ES-I3 (cell line): Measurements from ENCODE around the gene C6orf52.

ENCODE experiments used
- H3K36me3 ChIP-seq: 2 replicates; pipeline ENCODE4 v1.6.1; 2013; ENCODE audit warnings: mild to moderate bottlenecking, low read length, control low read depth, moderate library complexity; ENCODE audit not compliant: insufficient read depth
- H3K4me1 ChIP-seq: 2 replicates; pipeline ENCODE4 v1.6.1; 2013; ENCODE audit warnings: mild to moderate bottlenecking, control low read depth, low read length; ENCODE audit not compliant: insufficient read depth
- H3K9ac ChIP-seq: 2 replicates; pipeline ENCODE4 v1.6.1; 2013; ENCODE audit warnings: low read depth, mild to moderate bottlenecking, low read length, moderate library complexity
- H3K9me3 ChIP-seq: 2 replicates; pipeline ENCODE4 v1.6.1; 2013; ENCODE audit warnings: mild to moderate bottlenecking, low read length, moderate library complexity; ENCODE audit not compliant: control insufficient read depth, insufficient read depth

Gene C6orf52

DNA sequence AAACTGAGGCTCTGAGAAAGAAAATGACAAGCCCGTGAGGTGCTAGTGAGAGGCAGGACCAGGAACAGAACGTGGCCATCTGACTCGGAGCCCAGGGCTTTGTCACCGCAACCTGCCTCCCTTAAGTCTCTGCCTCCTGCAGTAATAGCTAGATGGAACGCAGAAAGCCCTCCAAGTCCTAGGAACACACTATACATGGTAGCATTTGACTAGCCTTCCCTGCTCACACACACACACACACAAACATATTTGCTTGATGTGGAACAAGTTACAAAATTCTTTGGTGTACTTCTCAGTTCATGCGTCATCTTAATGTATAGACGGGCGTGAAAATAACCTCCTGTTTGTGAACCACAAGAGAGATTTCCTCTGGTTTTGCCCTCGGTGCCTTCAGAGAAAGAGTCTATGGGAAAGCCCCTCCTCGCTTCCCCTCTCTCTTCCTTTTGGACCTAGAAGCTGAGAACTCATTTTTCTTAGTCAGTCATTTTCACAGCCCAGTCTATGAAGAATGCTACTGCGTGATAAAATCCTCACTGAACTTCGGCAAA, 38.8 kb downstream of the C6orf52 start:
- Histone ChIP-seq H3K9me3 (no peaks in the 10 kb centered on the region), H3K9ac (no peak overlapping the region), H3K36me3 (no peaks in the 10 kb centered on the region), H3K4me1 (no peaks in the 10 kb centered on the region)

DNA sequence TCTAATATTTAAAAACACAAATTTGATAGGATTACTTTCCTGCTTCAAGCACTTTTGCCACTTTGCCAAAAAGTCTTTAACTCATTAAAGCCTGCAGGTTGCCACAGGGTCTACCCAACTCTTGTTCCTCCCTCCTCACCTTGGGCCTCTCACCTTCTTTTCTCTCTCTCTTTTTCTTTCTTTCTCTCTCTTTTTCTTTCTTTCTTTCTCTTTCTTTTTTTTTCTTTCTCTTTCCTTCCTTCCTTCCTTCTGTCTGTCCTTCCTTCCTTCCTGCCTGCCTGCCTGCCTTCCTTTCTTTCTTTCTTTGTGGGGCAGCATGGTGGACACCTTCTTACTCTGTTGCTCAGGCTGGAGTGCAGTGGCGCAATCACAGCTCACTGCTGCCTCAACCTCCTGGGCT, 50.2 kb downstream of the C6orf52 start:
- Histone ChIP-seq H3K9ac (no peak overlapping the region), H3K36me3 (no peaks in the 10 kb centered on the region), H3K4me1 (peaks cover 8% of the 10 kb centered on the region; the same call in 1 of the 2 replicates), H3K9me3 (no peaks in the 10 kb centered on the region)

DNA sequence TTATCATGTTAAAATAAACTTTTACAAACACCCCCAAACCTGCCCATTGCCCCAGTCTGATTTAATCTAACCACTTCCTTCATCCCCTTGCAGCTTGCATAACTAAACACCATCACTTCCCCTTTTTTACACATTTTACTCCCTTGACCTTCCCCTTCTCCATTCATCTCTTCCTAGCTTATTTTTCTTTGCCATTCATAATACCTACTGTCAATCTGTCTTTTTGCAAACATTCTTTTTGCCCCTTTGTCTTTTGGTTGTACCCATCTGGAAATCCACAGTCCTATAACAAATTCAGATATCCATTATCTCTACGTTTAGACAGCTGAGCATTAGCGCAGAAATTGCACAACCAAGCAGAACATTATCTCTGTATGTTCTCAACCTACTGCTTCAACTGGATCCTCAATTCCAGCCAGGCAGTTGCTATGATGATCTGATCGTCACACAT, 51.2 kb downstream of the C6orf52 start:
- Histone ChIP-seq H3K9ac (no peak overlapping the region), H3K9me3 (no peaks in the 10 kb centered on the region; the same call in 1 of the 2 replicates), H3K36me3 (no peaks in the 10 kb centered on the region), H3K4me1 (peaks cover 8% of the 10 kb centered on the region)

DNA sequence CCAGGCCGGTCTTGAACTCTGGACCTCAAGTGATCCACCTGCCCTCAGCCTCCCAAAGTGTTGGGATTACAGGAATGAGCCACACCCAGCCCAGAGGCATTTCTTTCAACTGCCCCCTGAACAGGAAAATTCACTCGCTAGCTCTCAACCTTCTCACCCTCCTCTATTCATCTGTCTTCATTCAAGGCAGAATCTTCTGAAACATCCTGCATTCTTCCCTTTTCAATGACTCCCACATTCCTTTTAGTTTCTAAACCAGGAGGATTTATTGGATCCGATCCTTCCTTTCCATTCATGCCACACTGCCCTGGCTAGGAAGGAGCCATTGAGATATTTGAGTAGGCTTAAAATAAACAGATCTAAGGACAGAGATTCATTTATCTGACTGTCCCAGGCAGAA, 52.9 kb downstream of the C6orf52 start:
- Histone ChIP-seq H3K4me1 (peaks cover 8% of the 10 kb centered on the region), H3K9me3 (peaks cover 4% of the 10 kb centered on the region), H3K9ac (no peak overlapping the region), H3K36me3 (no peaks in the 10 kb centered on the region)

DNA sequence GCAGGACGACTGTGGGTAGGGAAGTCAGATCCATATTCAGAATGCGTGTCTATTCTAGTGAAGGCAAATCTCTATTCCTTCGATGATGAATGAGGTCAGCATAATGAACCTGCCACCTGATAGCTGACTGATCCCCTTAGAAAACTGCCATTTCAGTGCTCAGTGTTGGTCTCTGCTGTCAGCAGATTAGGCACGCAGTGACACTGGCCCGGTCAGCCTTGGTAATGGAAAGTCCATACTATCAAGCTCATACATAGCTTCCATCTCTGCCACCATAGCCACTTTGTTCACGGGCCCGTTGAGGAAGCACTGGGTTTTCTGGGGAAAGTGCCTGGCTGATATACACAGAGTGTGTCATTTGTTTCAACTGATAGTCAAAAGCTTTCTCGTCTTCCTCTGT, 54.0 kb downstream of the C6orf52 start:
- no peak overlapping the region for H3K9ac ChIP-seq
- no peaks in the 10 kb centered on the region for H3K36me3 ChIP-seq
- peaks cover 4% of the 10 kb centered on the region for H3K9me3 ChIP-seq
- peaks cover 8% of the 10 kb centered on the region for H3K4me1 ChIP-seq

DNA sequence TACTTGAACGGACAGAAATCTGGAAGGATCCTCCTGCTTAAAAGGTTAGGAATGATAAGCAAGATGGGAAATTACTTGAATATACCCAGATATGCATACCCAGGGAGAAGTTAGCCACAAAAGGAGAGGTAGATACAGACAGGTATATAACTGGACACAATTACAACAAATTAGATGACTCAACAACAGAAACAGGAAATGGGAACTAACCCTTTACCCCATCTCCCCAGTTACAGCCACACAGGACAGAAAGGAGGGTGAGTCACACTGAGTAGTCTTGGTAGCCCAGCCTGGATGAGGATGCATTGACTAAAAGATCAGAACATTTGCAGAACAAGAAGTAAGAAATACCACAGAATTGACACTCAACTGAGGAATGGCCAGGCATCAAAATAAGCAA, 61.2 kb downstream of the C6orf52 start:
- Histone ChIP-seq H3K36me3 (no peaks in the 10 kb centered on the region), H3K9me3 (peaks cover 4% of the 10 kb centered on the region), H3K9ac (no peak overlapping the region), H3K4me1 (peaks cover 10% of the 10 kb centered on the region)

DNA sequence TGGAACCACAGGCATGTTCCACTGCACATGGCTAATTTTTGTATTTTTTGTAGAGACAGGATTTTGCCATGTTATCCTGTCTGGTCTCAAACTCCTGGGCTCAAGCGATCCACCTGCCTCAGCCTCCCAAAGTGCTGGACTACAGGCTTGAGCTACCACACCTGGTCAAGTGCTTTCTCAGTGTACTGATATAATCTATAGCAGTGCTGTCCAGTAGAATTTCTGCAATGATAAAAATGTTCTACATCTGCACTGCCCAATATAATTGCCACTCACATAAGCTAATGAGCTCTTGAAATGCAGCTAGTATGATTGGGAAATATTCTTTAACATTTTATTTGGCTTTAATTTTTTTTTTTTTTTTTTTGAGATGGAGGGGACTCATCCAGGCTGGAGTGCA, 64.2 kb downstream of the C6orf52 start:
- H3K9ac ChIP-seq: no peak overlapping the region
- peaks cover 4% of the 10 kb centered on the region; the same call in 1 of the 2 replicates for H3K36me3 ChIP-seq
- peaks cover 10% of the 10 kb centered on the region for H3K4me1 ChIP-seq
- H3K9me3 ChIP-seq: no peaks in the 10 kb centered on the region

DNA sequence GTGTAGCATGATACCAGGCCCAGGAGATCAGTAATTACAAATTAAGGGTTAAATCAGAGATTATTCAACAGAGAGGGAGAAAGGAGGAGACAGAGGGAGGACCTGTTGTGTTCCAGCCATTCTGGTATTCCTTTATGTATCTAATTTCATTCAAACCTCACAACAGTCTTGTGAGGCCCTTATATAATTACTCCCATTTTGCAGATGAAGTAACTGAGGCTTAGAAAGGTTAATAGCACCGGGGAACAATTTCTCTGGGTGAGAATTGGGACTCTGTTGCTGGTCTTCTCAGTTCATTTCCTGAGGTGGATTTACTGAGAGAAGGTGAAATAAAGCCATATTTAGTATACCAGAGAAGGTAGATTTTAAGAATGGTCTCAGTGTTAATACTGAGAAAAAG, 66.6 kb downstream of the C6orf52 start:
- Histone ChIP-seq H3K9me3 (no peaks in the 10 kb centered on the region), H3K36me3 (peaks cover 11% of the 10 kb centered on the region), H3K4me1 (no peaks in the 10 kb centered on the region), H3K9ac (no peak overlapping the region)

DNA sequence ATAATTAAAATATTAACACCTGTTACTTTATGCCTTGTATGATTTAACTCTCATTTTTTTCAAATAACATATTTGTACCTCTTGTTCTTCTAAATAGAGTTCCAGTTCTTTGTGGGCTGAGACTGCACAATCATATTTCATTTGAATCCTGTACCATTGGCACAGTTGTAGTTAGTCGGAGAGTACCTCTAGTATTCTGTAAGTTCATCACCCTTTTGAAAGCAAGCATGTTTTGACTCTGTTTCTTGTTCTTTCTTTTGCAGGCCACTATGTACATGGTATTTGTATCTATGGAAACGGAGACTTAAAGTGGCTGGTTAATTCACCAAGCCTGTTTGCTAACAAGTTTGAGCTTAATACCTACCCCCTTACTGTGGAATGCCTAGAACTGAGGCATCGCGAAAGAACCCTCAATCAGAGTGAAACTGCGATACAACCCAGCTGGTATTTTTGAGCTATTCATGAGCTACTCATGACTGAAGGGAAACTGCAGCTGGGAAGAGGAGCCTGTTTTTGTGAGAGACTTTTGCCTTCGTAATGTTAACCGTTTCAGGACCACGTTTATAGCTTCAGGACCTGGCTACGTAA, 68.2 kb downstream of the C6orf52 start:
- Histone ChIP-seq H3K9ac (no peak overlapping the region), H3K4me1 (no peaks in the 10 kb centered on the region), H3K36me3 (peaks cover 23% of the 10 kb centered on the region), H3K9me3 (no peaks in the 10 kb centered on the region)

DNA sequence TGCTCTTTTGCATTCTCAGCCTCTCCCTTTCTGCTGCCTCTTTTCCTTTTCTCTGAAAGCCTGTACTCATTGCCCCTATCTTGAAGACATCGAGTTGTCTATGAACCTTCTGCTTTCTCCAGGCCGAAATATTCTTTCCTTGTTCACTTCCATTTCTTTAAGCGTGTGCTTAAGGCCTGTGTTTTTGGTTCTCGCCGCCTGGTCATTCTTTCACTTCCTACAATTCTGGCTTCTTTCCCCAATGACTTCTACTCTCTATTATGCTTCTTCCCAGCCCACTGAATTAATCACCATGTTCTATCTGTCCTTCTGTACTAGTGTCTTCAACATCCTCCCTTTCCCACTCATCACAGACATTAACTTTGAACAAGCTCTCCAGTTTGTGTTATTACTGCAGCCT, 69.6 kb downstream of the C6orf52 start:
- no peak overlapping the region for H3K9ac ChIP-seq
- H3K4me1 ChIP-seq: no peaks in the 10 kb centered on the region; the same call in 1 of the 2 replicates
- H3K9me3 ChIP-seq: no peaks in the 10 kb centered on the region
- peaks cover 29% of the 10 kb centered on the region for H3K36me3 ChIP-seq

DNA sequence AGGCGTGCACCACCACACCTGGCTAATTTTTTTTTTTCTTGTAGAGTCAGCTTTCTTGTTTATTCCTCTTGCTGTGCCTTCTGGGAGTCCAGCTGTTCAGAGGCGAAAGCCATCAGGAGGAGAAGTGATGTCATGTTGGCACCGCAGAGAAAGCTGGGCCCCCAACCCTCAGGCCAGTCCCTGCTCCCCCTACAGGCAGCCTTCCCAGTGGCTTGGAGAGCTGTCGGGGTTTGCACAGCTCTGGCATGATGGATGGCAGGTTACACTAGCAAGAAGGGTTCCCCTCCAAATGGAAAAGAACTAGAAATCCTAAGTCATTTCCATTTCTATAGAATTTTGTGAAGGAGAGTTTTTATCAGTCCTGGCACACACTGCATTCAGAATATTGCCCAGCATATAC, 72.6 kb downstream of the C6orf52 start:
- H3K9me3 ChIP-seq: no peaks in the 10 kb centered on the region
- H3K36me3 ChIP-seq: peaks cover 26% of the 10 kb centered on the region
- no peaks in the 10 kb centered on the region; the same call in 1 of the 2 replicates for H3K4me1 ChIP-seq
- no peak overlapping the region for H3K9ac ChIP-seq
